Fibroblast of villous mesenchyme (primary cell): ENCODE data around the gene AIP. TPM values are rescaled to one million over a fixed set of nuclear protein-coding genes. Genes with fewer than 3 reads are reported as not detected.

ENCODE experiments used
- DNase-seq: peaks from one replicate; pipeline ENCODE4 v3.0.0-alpha.2; 2010; ENCODE audit warnings: low read depth
- H3K4me3 ChIP-seq: 2 replicates; pipeline ENCODE4 v1.5.1; 2011; ENCODE audit warnings: low read depth, mild to moderate bottlenecking, low read length
- CTCF ChIP-seq: IDR thresholded peaks from 2 replicates; pipeline ENCODE4 v1.5.1; 2012; ENCODE audit warnings: low read depth, mild to moderate bottlenecking, low read length; ENCODE audit not compliant: insufficient read depth
- total RNA-seq: library from RNA; depleted of rRNA; stranded (reverse); fragments of >200 nt; gene quantifications from 2 replicates; pipeline ENCODE4 v1.2.3, GENCODE V29; 2012

AIP gene
- total RNA-seq, 1 donor, result 42.7 TPM

GRCh38 chr11:67455054-67455453, 27.8 kb upstream of the AIP start, which contains the start of gene CABP4:
TSS of gene CABP4 (plus strand) at chr11:67455354. CDS start at chr11:67455424, 70 bp downstream.
- H3K4me3 ChIP-seq, result no peak within 1 kb of the TSS
- TF ChIP-seq CTCF, result no peak
- DNase-seq, result no peak

GRCh38 chr11:67456068-67456705, 26.6 kb upstream of the AIP start:
- DNase-seq, result no peak
- no peak for TF ChIP-seq CTCF
- H3K4me3 ChIP-seq, result no peak overlapping the region

GRCh38 chr11:67457453-67457852, 25.4 kb upstream of the AIP start:
- no peak for DNase-seq
- TF ChIP-seq CTCF, result no peak

GRCh38 chr11:67458266-67458665, 24.6 kb upstream of the AIP start:
- no peak overlapping the region for H3K4me3 ChIP-seq
- no peak for TF ChIP-seq CTCF
- DNase-seq, result no peak

More at GRCh38 chr11:67457453-67457852, 25.4 kb upstream of the AIP start:
- no peak overlapping the region for H3K4me3 ChIP-seq

- no peak for DNase-seq
- H3K4me3 ChIP-seq, result no peak overlapping the region
- TF ChIP-seq CTCF, result no peak
These were observed 19.6 kb upstream of the AIP start for GRCh38 chr11:67463186-67463585.

GRCh38 chr11:67463680-67464410, 19.0 kb upstream of the AIP start:
- peak; percentile 35 for DNase-seq
- peak overlapping the region; percentile 50 for H3K4me3 ChIP-seq
- no peak for TF ChIP-seq CTCF
